GM15510 (cell line): ENCODE data around the gene MICAL3.

Source experiments
- POLR2A ChIP-seq: IDR thresholded peaks from 3 replicates; pipeline ENCODE4 v1.6.1; 2011; ENCODE audit warnings: borderline replicate concordance; ENCODE audit not compliant: insufficient read length; ENCODE audit errors: extremely low read depth

MICAL3 gene

GRCh38 chr22:17741866-17742526 is 282.4 kb downstream of the MICAL3 start:
- TF ChIP-seq POLR2A, result no peak

GRCh38 chr22:17739196-17739975 is 285.0 kb downstream of the MICAL3 start:
- TF ChIP-seq POLR2A, result no peak

GRCh38 chr22:17738386-17739128 is 285.8 kb downstream of the MICAL3 start:
- no peak for TF ChIP-seq POLR2A
